ENCODE measurements around the gene MORF4L2.
A peak's percentile ranks its signal among the peaks of the same experiment; 100 is the strongest.

- TF ChIP-seq CTCF (conservative IDR thresholded peaks at IDR 0.05 in 1 of 2, IDR thresholded peaks at IDR 0.05 in 1 of 2; ENCODE audit: extremely low read depth in 1 of 2, insufficient read depth in 1 of 2, low read depth in 1 of 2, low read length in 2 of 2) (peak; percentile 14 to 56), EZH2 (IDR thresholded peaks at IDR 0.05; ENCODE audit: borderline replicate concordance, low read length) (no peak)
These were observed 57.0 kb downstream of the MORF4L2 start for GRCh38 chrX:103629318-103630170.

Measured in mammary epithelial cell (primary cell).